ENCODE data around the gene PIAS1. TPM values are rescaled to one million over a fixed set of nuclear protein-coding genes. Genes with fewer than 3 reads are reported as not detected.

PIAS1 gene
- total RNA-seq, 4 donors from 2014 or later, result 31.6 to 70.9 (median 40.3) TPM

DNA sequence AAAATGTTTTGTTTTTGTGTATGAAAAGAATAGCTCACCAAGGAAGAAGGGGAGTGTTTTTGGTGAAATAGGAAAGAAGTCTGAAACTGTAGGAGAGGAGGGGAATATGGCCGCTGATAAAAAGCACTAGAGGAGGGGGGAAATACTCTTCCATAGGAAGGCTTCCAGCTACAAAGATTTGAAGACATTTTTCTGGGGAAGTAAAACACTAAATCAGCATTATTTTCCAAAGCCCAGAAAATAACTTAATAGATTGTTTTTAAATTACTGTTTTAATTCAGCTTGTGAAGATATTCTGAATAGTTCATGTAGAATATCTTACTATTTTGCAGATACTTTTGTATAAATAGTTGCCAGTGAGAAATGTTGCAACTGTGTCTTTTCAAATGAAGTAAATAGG is 96.1 kb downstream of the PIAS1 start:
- TF ChIP-seq, protein P1, sequence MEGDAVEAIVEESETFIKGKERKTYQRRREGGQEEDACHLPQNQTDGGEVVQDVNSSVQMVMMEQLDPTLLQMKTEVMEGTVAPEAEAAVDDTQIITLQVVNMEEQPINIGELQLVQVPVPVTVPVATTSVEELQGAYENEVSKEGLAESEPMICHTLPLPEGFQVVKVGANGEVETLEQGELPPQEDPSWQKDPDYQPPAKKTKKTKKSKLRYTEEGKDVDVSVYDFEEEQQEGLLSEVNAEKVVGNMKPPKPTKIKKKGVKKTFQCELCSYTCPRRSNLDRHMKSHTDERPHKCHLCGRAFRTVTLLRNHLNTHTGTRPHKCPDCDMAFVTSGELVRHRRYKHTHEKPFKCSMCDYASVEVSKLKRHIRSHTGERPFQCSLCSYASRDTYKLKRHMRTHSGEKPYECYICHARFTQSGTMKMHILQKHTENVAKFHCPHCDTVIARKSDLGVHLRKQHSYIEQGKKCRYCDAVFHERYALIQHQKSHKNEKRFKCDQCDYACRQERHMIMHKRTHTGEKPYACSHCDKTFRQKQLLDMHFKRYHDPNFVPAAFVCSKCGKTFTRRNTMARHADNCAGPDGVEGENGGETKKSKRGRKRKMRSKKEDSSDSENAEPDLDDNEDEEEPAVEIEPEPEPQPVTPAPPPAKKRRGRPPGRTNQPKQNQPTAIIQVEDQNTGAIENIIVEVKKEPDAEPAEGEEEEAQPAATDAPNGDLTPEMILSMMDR (IDR thresholded peaks at IDR 0.05), result no peak
- ATAC-seq (ENCODE audit: low FRiP score) (no peak), DNase-seq (ENCODE audit: low spot score) (no peak)

DNA sequence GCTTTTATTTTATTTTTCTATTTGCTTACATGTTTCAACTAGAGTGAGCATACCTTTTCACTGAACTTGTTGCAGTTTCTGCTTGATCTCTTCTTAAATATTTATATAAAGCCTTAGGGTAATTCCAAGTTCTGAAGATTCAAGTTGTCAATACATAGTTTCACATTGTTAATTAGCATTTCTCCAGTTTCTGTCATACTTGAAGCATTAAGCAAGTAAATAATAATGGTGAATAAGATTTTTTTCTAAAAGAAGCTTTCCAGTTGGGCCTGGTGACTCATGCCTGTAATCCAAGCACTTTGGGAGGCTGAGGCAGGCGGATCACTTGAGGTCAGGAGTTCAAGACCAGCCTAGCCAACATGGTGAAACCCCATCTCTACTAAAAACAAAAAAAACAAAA is 97.2 kb downstream of the PIAS1 start:
- TF ChIP-seq, protein P1 (IDR thresholded peaks at IDR 0.05), result no peak
- DNase-seq (ENCODE audit: low spot score), result no peak

GRCh38 chr15:68152342-68152741 is 98.2 kb downstream of the PIAS1 start:
- no peak for ATAC-seq (ENCODE audit: low FRiP score)
- TF ChIP-seq, protein P1 (IDR thresholded peaks at IDR 0.05), result no peak
- DNase-seq (ENCODE audit: low spot score), result no peak

More for the DNA sequence above, 97.2 kb downstream of the PIAS1 start:
- ATAC-seq (ENCODE audit: low FRiP score), result no peak

DNA sequence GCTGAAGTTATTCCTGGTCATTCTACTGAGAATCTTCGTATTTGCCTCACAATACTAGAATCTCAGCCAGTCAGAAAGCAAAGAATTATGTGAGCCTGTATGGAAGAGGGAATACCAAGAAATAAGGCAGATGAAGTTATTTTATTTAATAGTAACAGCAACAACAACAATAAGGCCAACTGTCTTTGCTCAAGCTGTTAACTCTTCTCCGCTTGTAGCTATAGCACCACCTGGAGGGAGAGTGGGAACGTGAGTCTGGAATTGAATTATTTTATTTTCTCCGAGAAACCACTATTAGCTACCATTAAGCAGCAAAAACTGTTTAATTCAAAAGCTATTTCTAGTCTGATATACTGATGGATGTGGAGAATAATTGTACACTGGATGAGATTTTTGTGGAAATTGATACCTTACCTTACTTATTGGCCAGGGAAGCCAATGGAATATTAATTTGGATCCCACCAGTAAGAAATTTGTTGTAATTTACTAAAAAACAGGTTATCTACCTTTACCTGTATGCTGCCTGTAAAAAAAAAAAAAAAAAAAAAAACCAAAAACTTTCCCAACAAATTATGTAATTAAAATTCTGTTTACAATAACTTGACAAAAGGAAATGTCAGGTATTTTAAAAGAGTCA is 100.9 kb downstream of the PIAS1 start:
- TF ChIP-seq, protein P1 (IDR thresholded peaks at IDR 0.05), result no peak
- no peak for ATAC-seq (ENCODE audit: low FRiP score)
- DNase-seq (ENCODE audit: low spot score), result no peak

DNA sequence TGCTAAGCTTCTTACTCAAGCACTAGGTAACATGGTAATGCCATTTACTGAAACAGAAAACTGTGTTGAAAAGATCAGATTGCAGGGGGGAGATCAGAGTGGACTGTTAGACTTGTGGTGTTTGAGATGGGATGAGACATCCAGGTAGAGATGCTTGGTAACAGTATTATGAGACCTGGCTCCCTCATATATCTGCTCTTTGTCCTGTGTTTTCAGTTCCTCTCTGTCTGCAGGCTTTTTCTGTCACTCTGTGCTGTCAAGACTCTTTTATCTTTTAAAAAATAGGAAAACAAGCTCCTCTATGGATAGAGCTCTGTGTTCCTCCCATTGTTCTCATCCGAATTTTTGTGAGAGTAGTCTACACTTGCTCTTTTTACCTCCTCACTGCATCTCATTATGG is 103.0 kb downstream of the PIAS1 start:
- DNase-seq (ENCODE audit: low spot score) (no peak), ATAC-seq (ENCODE audit: low FRiP score) (no peak)
- TF ChIP-seq, protein P1 (IDR thresholded peaks at IDR 0.05), result no peak

GRCh38 chr15:68158046-68158628 is 104.0 kb downstream of the PIAS1 start:
- ATAC-seq (ENCODE audit: low FRiP score) (no peak), DNase-seq (ENCODE audit: low spot score) (no peak)
- TF ChIP-seq, protein P1 (IDR thresholded peaks at IDR 0.05), result no peak

DNA sequence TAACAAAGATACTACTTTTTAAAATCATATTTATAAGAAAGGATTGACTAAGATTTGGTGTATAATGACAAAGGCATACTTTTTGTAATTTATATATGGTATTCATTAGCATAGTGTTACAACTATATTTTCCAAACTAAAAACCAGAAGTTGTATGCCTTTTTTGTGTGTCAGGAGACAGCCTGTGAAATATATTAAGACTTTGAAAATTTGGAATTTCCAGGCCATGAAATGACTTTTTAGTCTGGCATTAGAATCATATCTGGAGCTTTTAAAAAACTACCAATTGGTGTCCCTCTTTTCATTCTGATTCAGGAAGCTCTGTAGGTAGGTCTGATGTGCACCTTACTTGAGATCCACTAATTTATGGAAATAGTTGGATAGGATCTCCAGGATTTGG is 109.1 kb downstream of the PIAS1 start:
- ATAC-seq (ENCODE audit: low FRiP score) (no peak), DNase-seq (ENCODE audit: low spot score) (no peak)
- TF ChIP-seq, protein P1 (IDR thresholded peaks at IDR 0.05), result no peak

Data from omental fat pad (tissue), 4 donors.